Type B pancreatic cell (in vitro differentiated cells): ENCODE measurements around the gene ECI1. TPM values are rescaled to one million over a fixed set of nuclear protein-coding genes. Genes with fewer than 3 reads are reported as not detected.

Experiments
- DNase-seq: peaks from one replicate; pipeline ENCODE4 v3.0.0; 2021; ENCODE audit warnings: mixed read lengths; ENCODE audit not compliant: unreplicated experiment; ENCODE audit errors: extremely low spot score
- H3K27ac Mint-ChIP-seq: 2 replicates; pipeline ENCODE4 v1.8.0; 2021; ENCODE audit warnings: mild to moderate bottlenecking, mixed read lengths
- H3K27me3 Mint-ChIP-seq: 2 replicates; pipeline ENCODE4 v1.8.0; 2021; ENCODE audit warnings: mixed read lengths
- H3K36me3 Mint-ChIP-seq: 2 replicates; pipeline ENCODE4 v1.8.0; 2021; ENCODE audit warnings: mixed read lengths
- H3K4me1 Mint-ChIP-seq: one replicate; pipeline ENCODE4 v1.8.0; 2021; ENCODE audit warnings: mixed read lengths; ENCODE audit not compliant: unreplicated experiment
- H3K4me3 Mint-ChIP-seq: 2 replicates; pipeline ENCODE4 v1.8.0; 2021; ENCODE audit warnings: mild to moderate bottlenecking, mixed read lengths
- H3K9me3 Mint-ChIP-seq: 2 replicates; pipeline ENCODE4 v1.8.0; 2021; ENCODE audit warnings: mixed read lengths
- total RNA-seq: library from RNA; stranded (reverse); gene quantifications from 2 replicates; pipeline ENCODE4 v1.2.1, GENCODE V29; 2021; ENCODE audit warnings: low replicate concordance
- TF ChIP-seq, protein P1 (sequence below): fragments of 200-600 bp; sonication (generic); conservative IDR thresholded peaks from 2 replicates; pipeline ENCODE4 v1.5.0; 2021; ENCODE audit warnings: antibody characterized with exemption, mild to moderate bottlenecking

Gene ECI1
- total RNA-seq, 1 donor from 2014 or later, result 72.7 TPM

DNA sequence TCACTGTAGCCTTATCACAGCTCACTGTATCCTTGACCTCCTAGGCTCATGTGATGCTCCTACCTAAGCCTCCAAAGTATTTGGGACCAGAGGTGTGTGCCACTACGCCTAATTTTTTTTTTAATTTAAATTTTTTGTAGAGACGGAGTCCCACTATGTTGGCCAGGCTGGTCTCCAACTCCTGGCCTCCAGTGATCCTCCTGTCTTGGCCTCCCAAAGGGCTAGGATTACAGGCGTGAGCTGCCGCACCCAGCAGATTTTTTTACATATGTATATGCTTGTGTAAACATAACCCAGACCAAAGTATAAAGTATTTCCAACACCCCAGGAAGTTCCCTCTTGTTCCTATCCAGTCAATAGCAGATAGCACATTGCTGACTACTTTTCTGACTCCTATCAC is 35.1 kb downstream of the ECI1 start:
- peak overlapping the region; percentile 94 for H3K4me3 Mint-ChIP-seq
- TF ChIP-seq, protein P1, sequence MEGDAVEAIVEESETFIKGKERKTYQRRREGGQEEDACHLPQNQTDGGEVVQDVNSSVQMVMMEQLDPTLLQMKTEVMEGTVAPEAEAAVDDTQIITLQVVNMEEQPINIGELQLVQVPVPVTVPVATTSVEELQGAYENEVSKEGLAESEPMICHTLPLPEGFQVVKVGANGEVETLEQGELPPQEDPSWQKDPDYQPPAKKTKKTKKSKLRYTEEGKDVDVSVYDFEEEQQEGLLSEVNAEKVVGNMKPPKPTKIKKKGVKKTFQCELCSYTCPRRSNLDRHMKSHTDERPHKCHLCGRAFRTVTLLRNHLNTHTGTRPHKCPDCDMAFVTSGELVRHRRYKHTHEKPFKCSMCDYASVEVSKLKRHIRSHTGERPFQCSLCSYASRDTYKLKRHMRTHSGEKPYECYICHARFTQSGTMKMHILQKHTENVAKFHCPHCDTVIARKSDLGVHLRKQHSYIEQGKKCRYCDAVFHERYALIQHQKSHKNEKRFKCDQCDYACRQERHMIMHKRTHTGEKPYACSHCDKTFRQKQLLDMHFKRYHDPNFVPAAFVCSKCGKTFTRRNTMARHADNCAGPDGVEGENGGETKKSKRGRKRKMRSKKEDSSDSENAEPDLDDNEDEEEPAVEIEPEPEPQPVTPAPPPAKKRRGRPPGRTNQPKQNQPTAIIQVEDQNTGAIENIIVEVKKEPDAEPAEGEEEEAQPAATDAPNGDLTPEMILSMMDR, result no peak

DNA sequence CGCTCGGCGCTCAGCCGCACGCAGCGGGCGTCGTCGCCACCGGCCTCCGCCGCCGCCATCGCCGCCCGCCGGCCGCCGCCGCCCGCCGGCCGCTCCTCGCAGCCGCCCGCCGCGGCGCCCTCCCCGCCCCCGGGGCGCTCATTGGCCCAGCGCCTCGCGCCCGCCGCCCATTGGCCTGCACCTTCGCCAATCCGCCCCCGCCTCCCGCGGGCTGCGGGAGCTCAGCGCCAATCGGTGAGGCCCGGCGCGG is 36.7 kb downstream of the ECI1 start, which contains the start of gene PGP:
Gene PGP, minus strand, starts transcription at position 122 of the 250 bp plus-strand sequence. Its CDS starts 63 bp downstream, at position 59.
- Mint-ChIP-seq H3K36me3 (no peaks in the 10 kb centered on the region), H3K4me1 (peaks cover 11% of the 10 kb centered on the region), H3K27me3 (no peaks in the 10 kb centered on the region), H3K9me3 (no peaks in the 10 kb centered on the region), H3K4me3 (peak within 1 kb of the TSS; percentile 94), H3K27ac (peak within 1 kb of the TSS; percentile 91)
- DNase-seq, result no peak
- TF ChIP-seq, protein P1, result no peak

More for the DNA sequence above, 35.1 kb downstream of the ECI1 start:
- Mint-ChIP-seq H3K4me1 (peaks cover 11% of the 10 kb centered on the region), H3K27ac (peak overlapping the region; percentile 57), H3K27me3 (no peaks in the 10 kb centered on the region), H3K9me3 (no peaks in the 10 kb centered on the region), H3K36me3 (no peaks in the 10 kb centered on the region)
- no peak for DNase-seq

DNA sequence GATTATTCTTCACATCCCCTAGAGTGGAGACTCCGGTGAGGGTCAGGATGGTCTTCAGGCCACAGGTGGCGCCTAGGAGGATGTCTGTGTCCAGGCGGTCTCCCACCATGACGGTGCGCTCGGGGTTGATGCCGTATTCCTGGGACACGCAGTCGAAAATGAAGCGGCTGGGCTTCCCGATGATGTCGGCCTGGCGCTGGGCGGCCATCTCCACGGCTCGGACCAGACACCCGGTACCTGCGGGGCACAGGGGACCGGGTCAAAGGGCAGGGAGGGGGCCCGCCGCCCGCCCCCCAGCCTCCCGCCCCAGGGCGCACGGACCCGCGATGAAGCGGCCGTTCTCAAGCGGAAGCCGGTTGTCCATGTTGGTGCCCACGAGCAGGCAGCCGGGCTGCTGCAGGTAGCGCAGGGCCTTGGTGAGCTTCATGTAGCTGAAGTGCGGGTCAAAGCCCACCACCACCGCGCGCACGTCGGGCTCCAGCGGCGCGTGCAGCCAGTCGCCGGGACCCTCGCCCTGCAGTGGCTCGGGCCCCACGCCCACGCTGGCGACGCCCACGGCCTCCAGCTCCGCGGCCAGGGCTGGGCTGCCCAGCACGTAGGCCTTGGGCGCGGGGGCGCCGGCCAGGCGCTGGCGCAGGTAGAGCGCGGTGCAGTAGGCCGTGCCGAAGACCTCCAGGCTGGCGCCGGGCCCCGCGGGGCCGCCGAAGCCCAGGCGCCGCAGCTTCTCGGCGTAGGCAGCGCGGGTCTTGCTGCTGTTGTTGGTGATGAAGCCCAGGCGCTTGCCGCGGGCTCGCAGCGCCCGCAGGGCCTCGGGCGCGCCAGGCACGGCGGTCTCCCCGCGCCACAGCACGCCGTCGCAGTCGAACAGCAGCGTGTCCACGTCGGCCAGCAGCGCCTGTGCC is 37.3 kb downstream of the ECI1 start:
- Mint-ChIP-seq H3K36me3 (no peaks in the 10 kb centered on the region), H3K27ac (peak overlapping the region; percentile 91)

DNA sequence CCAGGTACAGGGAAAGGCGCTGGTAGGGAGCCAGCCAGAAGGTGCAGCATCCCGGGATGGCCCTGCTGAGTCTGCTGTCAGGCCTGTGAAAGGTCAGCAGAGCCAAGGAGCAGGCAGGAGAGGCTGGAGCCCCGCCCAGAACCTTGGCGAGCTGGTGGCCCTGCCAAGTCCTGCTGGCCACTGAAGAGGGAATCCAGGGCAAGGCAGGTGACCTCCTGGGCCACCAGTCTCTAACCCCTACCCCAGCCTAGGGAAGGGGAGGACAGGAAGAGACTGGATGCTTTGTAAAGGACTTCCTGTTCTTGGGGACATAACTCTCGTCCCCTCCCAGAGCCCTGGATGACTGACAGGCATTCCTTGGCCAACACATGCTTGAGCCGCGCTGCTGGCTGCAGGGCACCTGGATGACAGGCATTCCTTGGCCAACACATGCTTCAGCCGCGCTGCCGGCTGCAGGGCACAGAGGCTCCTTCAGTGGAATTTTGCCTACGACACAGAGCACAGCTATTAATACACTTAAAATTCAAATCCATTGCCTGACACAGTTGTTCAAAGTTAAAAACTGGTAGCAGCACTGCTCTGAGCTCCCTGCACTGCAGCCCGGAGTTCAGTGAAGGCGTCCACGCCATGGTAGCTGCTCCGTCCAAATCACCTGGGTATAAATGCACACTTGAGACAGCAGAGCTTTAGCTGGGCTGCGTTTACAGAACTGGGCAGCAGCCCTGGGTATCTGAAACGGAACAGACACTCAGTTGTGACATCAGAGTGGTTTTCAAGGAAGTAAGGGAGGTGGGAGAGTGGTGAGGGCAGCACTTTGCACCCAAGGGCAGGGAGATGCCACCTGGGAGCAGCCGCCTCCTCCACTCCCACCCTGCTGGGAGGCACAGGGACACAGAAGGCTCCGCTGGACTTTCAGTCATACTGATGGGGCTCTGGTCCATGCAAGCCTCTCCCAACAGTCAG is 38.7 kb downstream of the ECI1 start:
- TF ChIP-seq, protein P1, result no peak
- Mint-ChIP-seq H3K27ac (peak overlapping the region; percentile 91), H3K27me3 (no peaks in the 10 kb centered on the region), H3K9me3 (no peaks in the 10 kb centered on the region), H3K36me3 (peaks cover 1% of the 10 kb centered on the region), H3K4me1 (peaks cover 13% of the 10 kb centered on the region), H3K4me3 (peak overlapping the region; percentile 86)
- no peak for DNase-seq

More for the DNA sequence above, 37.3 kb downstream of the ECI1 start:
- DNase-seq, result no peak
- Mint-ChIP-seq H3K9me3 (no peaks in the 10 kb centered on the region), H3K27me3 (no peaks in the 10 kb centered on the region), H3K4me1 (peaks cover 11% of the 10 kb centered on the region), H3K4me3 (peak overlapping the region; percentile 86)
- TF ChIP-seq, protein P1, result no peak

DNA sequence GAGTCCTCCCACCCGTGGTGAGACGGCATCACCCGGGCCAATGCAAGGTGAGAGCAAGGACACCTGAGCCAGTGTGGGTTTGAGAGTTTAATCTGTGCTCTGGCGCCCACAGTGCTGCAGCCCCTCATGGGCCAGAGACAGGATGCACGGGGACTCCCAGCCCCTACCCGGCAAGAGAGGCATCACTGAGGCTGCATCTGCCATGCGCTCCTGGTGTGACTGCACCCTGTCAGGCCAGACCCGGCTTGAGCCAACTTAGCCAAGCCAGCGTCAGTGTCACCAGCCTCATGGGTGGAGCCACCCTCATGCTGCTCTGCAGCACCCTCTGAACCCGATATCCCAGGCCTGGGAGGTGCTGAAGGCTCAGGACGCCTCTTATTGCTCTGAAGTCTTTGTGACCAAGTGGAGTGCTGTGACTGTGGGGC is 39.5 kb downstream of the ECI1 start:
- H3K4me1 Mint-ChIP-seq, result peaks cover 17% of the 10 kb centered on the region
- H3K4me3 Mint-ChIP-seq, result peak overlapping the region; percentile 58
- H3K36me3 Mint-ChIP-seq, result peaks cover 4% of the 10 kb centered on the region
- no peaks in the 10 kb centered on the region for H3K9me3 Mint-ChIP-seq
- H3K27me3 Mint-ChIP-seq, result no peaks in the 10 kb centered on the region
- TF ChIP-seq, protein P1, result no peak
- H3K27ac Mint-ChIP-seq, result no peak overlapping the region
- no peak for DNase-seq
